HepG2 (cell line): ENCODE measurements around the gene LAPTM4A. TPM values are rescaled to one million over a fixed set of nuclear protein-coding genes. Genes with fewer than 3 reads are reported as not detected.
A peak's percentile ranks its signal among the peaks of the same experiment; 100 is the strongest.

Experiments
- ATAC-seq: fragments of 200-7000 bp; cut with Tn5 transposase; 3 replicates; pipeline ENCODE4 v1.9.1; 2020; ENCODE audit warnings: mild to moderate bottlenecking, moderate library complexity
- BruUV-seq: library from RNA; stranded (reverse); fragments of 400-500 nt; replicated peaks from 2 replicates; lab custom pipeline; 2021; lab: Mats Ljungman, UMichigan
- CTCF ChIA-PET: fragments of 300-600 bp; formaldehyde crosslinking; extraction: SDS; loops from one replicate; lab custom pipeline; 2021; ENCODE audit warnings: low total read pairs, inconsistent platforms, low intra/inter-chr PET ratio; lab: Yijun Ruan, JAX
- POLR2A ChIA-PET: fragments of 350-600 bp; sonication (Branson Sonifier 250); formaldehyde crosslinking; loops from one replicate; lab custom pipeline; 2020; ENCODE audit warnings: antibody characterized with exemption, inconsistent platforms; lab: Yijun Ruan, JAX
- DNase-seq: peaks from one replicate; pipeline ENCODE4 v3.0.0-alpha.2; 2015; ENCODE audit warnings: low spot score
- FAIRE-seq: peaks from 3 replicates; lab custom pipeline; 2011; peaks lifted over from hg19 to GRCh38; lab: Jason Lieb, UNC
- H2AFZ ChIP-seq: one replicate; pipeline ENCODE4 v1.6.1; 2011; ENCODE audit warnings: low read length, inconsistent platforms
- H3K27ac ChIP-seq: fragments of 300-600 bp; 3 replicates; pipeline ENCODE4 v1.8.0; 2011; ENCODE audit warnings: mixed run types, mild to moderate bottlenecking, mixed read lengths, low read length, inconsistent platforms; ENCODE audit not compliant: insufficient read depth; ENCODE audit errors: extremely low read length
- H3K27me3 ChIP-seq, 2 experiments: fragments of 200-600 bp in 1 of 2; 2 replicates in 1 of 2; 3 replicates in 1 of 2; pipeline versions ENCODE4 v1.6.0 to v1.8.0; 2011; ENCODE audit warnings: low read length in 2 of 2, mild to moderate bottlenecking in 2 of 2, moderate library complexity in 2 of 2, inconsistent platforms in 1 of 2; ENCODE audit not compliant: insufficient read depth in 2 of 2, control insufficient read depth in 1 of 2
- H3K36me3 ChIP-seq, 2 experiments: fragments of 200-600 bp in 1 of 2; replicated peaks in 1 of 2; 2 replicates in 1 of 2; 3 replicates in 1 of 2; pipeline versions ENCODE4 v1.5.1 to v1.8.0; 2011; ENCODE audit warnings: low read length in 2 of 2, inconsistent platforms in 1 of 2; ENCODE audit not compliant: insufficient read depth in 2 of 2, control insufficient read depth in 1 of 2
- H3K4me1 ChIP-seq: 2 replicates; pipeline ENCODE4 v1.5.1; 2012; ENCODE audit warnings: low read length, inconsistent platforms; ENCODE audit not compliant: insufficient read depth
- H3K4me2 ChIP-seq: 2 replicates; pipeline ENCODE4 v1.6.0; 2011; ENCODE audit warnings: low read depth, low read length, inconsistent platforms
- H3K4me3 ChIP-seq, 3 experiments: fragments of 200-600 bp in 1 of 3; sonication (generic), shearing (Covaris generic) in 1 of 3; replicated peaks in 1 of 3; 2 replicates each; pipeline ENCODE4 v1.5.1; 2011 to 2016; ENCODE audit warnings: low read length in 3 of 3, inconsistent platforms in 2 of 3, low read depth in 2 of 3, mild to moderate bottlenecking in 2 of 3, control low read depth in 1 of 3, mixed read lengths in 1 of 3; ENCODE audit not compliant: insufficient read depth in 1 of 3
- H3K79me2 ChIP-seq: one replicate; pipeline ENCODE4 v1.6.1; 2011; ENCODE audit warnings: low read length, inconsistent platforms; ENCODE audit not compliant: insufficient read depth
- H3K9ac ChIP-seq: 2 replicates; pipeline ENCODE4 v1.6.0; 2011; ENCODE audit warnings: mild to moderate bottlenecking, low read depth, low read length, inconsistent platforms; ENCODE audit not compliant: insufficient read depth
- H3K9me3 ChIP-seq: 2 replicates; pipeline ENCODE4 v1.5.1; 2012; ENCODE audit warnings: mild to moderate bottlenecking, low read length
- H4K20me1 ChIP-seq: 2 replicates; pipeline ENCODE4 v1.6.0; 2011; ENCODE audit warnings: inconsistent platforms, mild to moderate bottlenecking, low read length, moderate library complexity; ENCODE audit not compliant: insufficient read depth
- BORCS8-MEF2B ChIP-seq: sonication (generic); formaldehyde crosslinking; IDR thresholded peaks from 2 replicates; pipeline ENCODE4 v1.8.0; 2022; ENCODE audit warnings: mild to moderate bottlenecking, missing genetic modification reagents
- DNMT3B ChIP-seq: conservative IDR thresholded peaks from 2 replicates; pipeline ENCODE4 v1.6.1; 2016; ENCODE audit warnings: missing biosample characterization, control low read depth
- FOSL2 ChIP-seq: sonication (generic); formaldehyde crosslinking; IDR thresholded peaks from 2 replicates; pipeline ENCODE4 v1.4.0; 2020; ENCODE audit warnings: missing genetic modification reagents
- GTF3A ChIP-seq: sonication (generic); formaldehyde crosslinking; conservative IDR thresholded peaks from 2 replicates; pipeline ENCODE4 v1.4.0; 2020; ENCODE audit warnings: mild to moderate bottlenecking, missing genetic modification reagents
- MAFF ChIP-seq: IDR thresholded peaks from 2 replicates; pipeline ENCODE4 v1.6.1; 2011; ENCODE audit warnings: low read depth, low read length, improper control_type of control experiment
- MAFK ChIP-seq, 2 experiments: IDR thresholded peaks in 1 of 2; conservative IDR thresholded peaks in 1 of 2; 2 replicates each; pipeline ENCODE4 v1.6.1; 2011; ENCODE audit warnings: improper control_type of control experiment in 2 of 2, low read length in 2 of 2
- MXD4 ChIP-seq: IDR thresholded peaks from 2 replicates; pipeline ENCODE4 v1.6.1; 2016; ENCODE audit warnings: mild to moderate bottlenecking, missing biosample characterization, missing genetic modification reagents
- PCBP2 ChIP-seq: fragments of 200-400 bp; formaldehyde crosslinking; optimal IDR thresholded peaks from 2 replicates; pipeline ENCODE3; 2018; ENCODE audit warnings: low read length, low read depth; ENCODE audit not compliant: poor library complexity, severe bottlenecking
- POLR2G ChIP-seq: fragments of 200-400 bp; formaldehyde crosslinking; IDR thresholded peaks from 2 replicates; pipeline ENCODE4 v1.6.1; 2018; ENCODE audit warnings: mild to moderate bottlenecking, low read depth, low read length, moderate library complexity
- RARG ChIP-seq: sonication (generic); formaldehyde crosslinking; IDR thresholded peaks from 2 replicates; pipeline ENCODE4 v1.4.0; 2020; ENCODE audit warnings: low read depth, mild to moderate bottlenecking, missing genetic modification reagents
- RBM22 ChIP-seq: fragments of 200-400 bp; formaldehyde crosslinking; optimal IDR thresholded peaks from 2 replicates; pipeline ENCODE3; 2017; ENCODE audit warnings: mild to moderate bottlenecking, low read length, moderate library complexity
- REPIN1 ChIP-seq: sonication (generic); formaldehyde crosslinking; IDR thresholded peaks from 2 replicates; pipeline ENCODE4 v1.8.0; 2022; ENCODE audit warnings: missing genetic modification reagents, low read depth, mild to moderate bottlenecking, borderline replicate concordance
- SALL2 ChIP-seq: sonication (generic); formaldehyde crosslinking; IDR thresholded peaks from 2 replicates; pipeline ENCODE4 v1.8.1; 2023; ENCODE audit warnings: mild to moderate bottlenecking, missing genetic modification reagents, inconsistent platforms
- SAP130 ChIP-seq: IDR thresholded peaks from 2 replicates; pipeline ENCODE4 v1.6.1; 2016; ENCODE audit warnings: low read depth
- ZBTB1 ChIP-seq: sonication (generic); formaldehyde crosslinking; IDR thresholded peaks from 2 replicates; pipeline ENCODE4 v1.4.0; 2020; ENCODE audit warnings: missing genetic modification reagents, borderline replicate concordance
- ZNF326 ChIP-seq: sonication (generic); formaldehyde crosslinking; IDR thresholded peaks from 2 replicates; pipeline ENCODE4 v1.4.0; 2020; ENCODE audit warnings: missing genetic modification reagents, borderline replicate concordance
- ZNF788 ChIP-seq: sonication (generic); formaldehyde crosslinking; IDR thresholded peaks from 2 replicates; pipeline ENCODE4 v1.5.0; 2020; ENCODE audit warnings: mild to moderate bottlenecking, missing genetic modification reagents, borderline replicate concordance
- ZZZ3 ChIP-seq: sonication (generic); formaldehyde crosslinking; IDR thresholded peaks from 2 replicates; pipeline ENCODE4 v1.4.0; 2020; ENCODE audit warnings: missing genetic modification reagents, mild to moderate bottlenecking, borderline replicate concordance
- WGBS: methylation state at CpG from one replicate; pipeline ENCODE4 v1.1.6; 2017; ENCODE audit warnings: low lambda C conversion rate; 5-methylcytosine and 5-hydroxymethylcytosine counted together
- in situ Hi-C: cut with HindIII; loops from 2 replicates; pipeline ENCODE4 v1.10.0; 2017; ENCODE audit warnings: low pct_unique_long_range_greater_than_20kb; ENCODE audit not compliant: extremely low pct_ligation_motif_present
- intact Hi-C: fragments of 100-400 bp; cut with micrococcal nuclease; formaldehyde crosslinking; loops from one replicate; pipeline ENCODE4 v1.10.0; 2022; ENCODE audit not compliant: unreplicated experiment
- polyA plus RNA-seq, 8 experiments: library from polyadenylated mRNA; depleted of rRNA in 3 of 8; stranded (reverse) in 7 of 8; unstranded in 1 of 8; fragments of >200 nt; fragmentation: Illumina TruSeq in 4 of 8; extraction: Trizol in 4 of 8; gene quantifications; 2 replicates each; pipeline versions ENCODE4 v1.2.1 to v1.2.3, GENCODE V29; 2011 to 2016; ENCODE audit warnings: low read depth in 4 of 8, missing spikeins in 1 of 8, mixed read lengths in 1 of 8; ENCODE audit not compliant: insufficient read depth in 1 of 8
- total RNA-seq, 5 experiments: library from RNA; depleted of rRNA; stranded (reverse); fragments of >200 nt; fragmentation: Illumina TruSeq; extraction: Trizol; gene quantifications; 2 replicates each; pipeline ENCODE4 v1.2.3, GENCODE V29; 2016; ENCODE audit warnings: low read depth in 1 of 5
- TF ChIP-seq, protein P1 (sequence below): sonication (generic); formaldehyde crosslinking; IDR thresholded peaks from 2 replicates; pipeline ENCODE4 v1.8.1; 2023; ENCODE audit warnings: mild to moderate bottlenecking, missing genetic modification reagents

The LAPTM4A gene
- total and polyA plus RNA-seq, 2 of the 13 experiments (the other 11 are each of a cell fraction or from before 2014, with no cell fraction given), result 116 to 558 TPM

DNA sequence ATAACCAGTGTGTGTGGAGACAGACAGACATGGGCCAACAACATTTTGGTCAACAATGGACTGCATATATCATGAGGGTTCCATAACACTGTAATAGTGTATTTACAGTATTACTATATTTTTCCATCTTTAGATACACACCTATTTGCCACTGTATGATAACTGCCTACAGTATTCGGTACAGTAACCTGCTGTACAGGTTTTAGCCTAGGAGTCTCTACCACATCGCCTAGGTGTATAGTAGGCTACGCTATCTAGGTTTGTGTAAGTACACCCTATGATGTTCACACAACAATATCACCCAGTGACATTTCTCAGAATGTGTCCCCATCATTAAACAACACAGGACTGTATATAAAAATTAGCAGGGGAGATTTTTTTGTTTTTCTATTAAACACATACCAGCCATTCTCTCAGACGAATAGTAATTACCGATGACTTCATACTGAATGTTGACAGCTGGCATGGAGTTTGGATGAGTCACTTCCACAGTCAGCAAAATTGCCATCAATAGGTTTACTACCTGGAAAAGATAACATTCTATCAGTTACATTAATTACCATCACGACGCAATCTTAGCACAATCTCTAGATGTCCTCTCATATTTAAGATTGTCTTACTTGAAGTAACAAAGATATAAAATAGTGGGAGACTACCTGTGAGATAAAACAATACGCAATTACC is 10.8 kb downstream of the LAPTM4A start:
- no TSS peak for BruUV-seq
- FAIRE-seq, result no peak

DNA sequence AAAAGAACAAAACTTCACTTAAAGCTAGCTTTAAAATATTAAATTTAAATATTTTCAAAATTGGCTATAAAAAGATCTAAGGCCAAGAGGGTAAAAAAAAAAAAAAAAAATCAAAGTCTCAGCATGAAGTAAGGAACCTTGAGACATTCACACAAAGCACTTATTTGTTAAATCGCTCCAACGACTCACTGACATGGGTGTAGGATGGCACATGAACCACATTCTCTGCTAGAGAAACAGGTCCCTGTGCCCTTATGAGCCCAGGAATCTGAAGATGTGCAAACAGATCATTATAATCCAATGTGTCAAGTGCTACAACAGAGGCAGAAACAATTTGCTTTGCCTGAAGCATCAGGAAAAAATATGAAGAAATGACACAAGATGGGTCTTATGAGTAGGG is 13.8 kb downstream of the LAPTM4A start:
- CTCF ChIA-PET, result no interaction called here
- Histone ChIP-seq H3K4me1 (0 out of 2 replicates have a peak, but pooled peaks cover 9% of the 10 kb centered on the region), H3K4me3 (no peak overlapping the region), H3K79me2 (peaks cover 34% of the 10 kb centered on the region), H3K4me2 (no peak overlapping the region), H2AFZ (no peak overlapping the region), H3K27ac (no peak overlapping the region), H3K9ac (no peak overlapping the region), H3K27me3 (no peaks in the 10 kb centered on the region), H3K36me3 (peaks cover 43 to 92% of the 10 kb centered on the region in 2 experiments), H4K20me1 (peaks cover 16% of the 10 kb centered on the region), H3K9me3 (no peaks in the 10 kb centered on the region)
- in situ Hi-C loops, result no loop called here
- DNase-seq (no peak), ATAC-seq (no peak), FAIRE-seq (no peak)
- intact Hi-C loops, result no loop called here
- no TSS peak for BruUV-seq
- POLR2A ChIA-PET, result interaction anchor here (1.4 kb wide), 1 partner anchor 14 kb away, joined by 10 read pairs; the partner anchor contains the start of gene LAPTM4A
- WGBS, result 95% methylated on average over 2 of the region's 2 CpGs
- TF ChIP-seq RBM22, result no peak
- no peak for TF ChIP-seq POLR2G
- no peak for TF ChIP-seq ZNF326 (CRISPR knock-in tag)
- no peak for TF ChIP-seq GTF3A (CRISPR knock-in tag)
- TF ChIP-seq MXD4 (CRISPR knock-in tag), result no peak
- TF ChIP-seq, protein P1, sequence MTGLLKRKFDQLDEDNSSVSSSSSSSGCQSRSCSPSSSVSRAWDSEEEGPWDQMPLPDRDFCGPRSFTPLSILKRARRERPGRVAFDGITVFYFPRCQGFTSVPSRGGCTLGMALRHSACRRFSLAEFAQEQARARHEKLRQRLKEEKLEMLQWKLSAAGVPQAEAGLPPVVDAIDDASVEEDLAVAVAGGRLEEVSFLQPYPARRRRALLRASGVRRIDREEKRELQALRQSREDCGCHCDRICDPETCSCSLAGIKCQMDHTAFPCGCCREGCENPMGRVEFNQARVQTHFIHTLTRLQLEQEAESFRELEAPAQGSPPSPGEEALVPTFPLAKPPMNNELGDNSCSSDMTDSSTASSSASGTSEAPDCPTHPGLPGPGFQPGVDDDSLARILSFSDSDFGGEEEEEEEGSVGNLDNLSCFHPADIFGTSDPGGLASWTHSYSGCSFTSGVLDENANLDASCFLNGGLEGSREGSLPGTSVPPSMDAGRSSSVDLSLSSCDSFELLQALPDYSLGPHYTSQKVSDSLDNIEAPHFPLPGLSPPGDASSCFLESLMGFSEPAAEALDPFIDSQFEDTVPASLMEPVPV (CRISPR knock-in tag), result no peak
- TF ChIP-seq DNMT3B (CRISPR knock-in tag), result no peak
- TF ChIP-seq REPIN1 (CRISPR knock-in tag), result no peak
- TF ChIP-seq BORCS8-MEF2B (CRISPR knock-in tag), result no peak
- no peak for TF ChIP-seq SALL2 (CRISPR knock-in tag)
- no peak for TF ChIP-seq PCBP2
- no peak for TF ChIP-seq ZZZ3 (CRISPR knock-in tag)
- no peak for TF ChIP-seq ZNF788
- no peak for TF ChIP-seq ZBTB1

More for the DNA sequence above, 10.8 kb downstream of the LAPTM4A start:
- H3K79me2 ChIP-seq, result peaks cover 63% of the 10 kb centered on the region
- no peaks in the 10 kb centered on the region for H3K9me3 ChIP-seq
- H3K27ac ChIP-seq, result no peak overlapping the region
- POLR2A ChIA-PET, result interaction anchor here (1.6 kb wide), 1 partner anchor 11 kb away, joined by 10 read pairs; the partner anchor contains the start of gene LAPTM4A
- 95% methylated on average over 8 of the region's 8 CpGs for whole genome bisulfite sequencing
- ATAC-seq, result no peak
- H2AFZ ChIP-seq, result no peak overlapping the region
- H3K36me3 ChIP-seq, result peaks cover 26 to 69% of the 10 kb centered on the region in 2 experiments
- H3K4me3 ChIP-seq, result no peak overlapping the region
- H3K27me3 ChIP-seq, result no peaks in the 10 kb centered on the region
- peaks cover 32% of the 10 kb centered on the region for H3K4me1 ChIP-seq
- peaks cover 38% of the 10 kb centered on the region for H4K20me1 ChIP-seq
- CTCF ChIA-PET, result no interaction called here
- DNase-seq, result no peak
- peak; percentile 86 for TF ChIP-seq MAFF
- peak; percentile 76 to 77 for TF ChIP-seq MAFK (conservative IDR thresholded peaks at IDR 0.05 in 1 of 2, IDR thresholded peaks at IDR 0.05 in 1 of 2; ENCODE audit: low read length in 2 of 2)
- peak; percentile 71 for TF ChIP-seq FOSL2 (CRISPR knock-in tag)
- TF ChIP-seq SAP130 (CRISPR knock-in tag), result 0 out of 2 replicates have a peak, but pooled peaks have one; percentile 24
- TF ChIP-seq RARG, result no peak
- in situ Hi-C loops, result no loop called here
- intact Hi-C loops, result no loop called here
- no peak overlapping the region for H3K9ac ChIP-seq
- no peak overlapping the region for H3K4me2 ChIP-seq
